Fibroblast of skin of right quadriceps (primary cell): ENCODE data around the gene FAF1.
"Not testable (repeated sequence)": the region's sequence is repeated elsewhere in the genome, so short reads cannot be mapped to it uniquely, and the experiment has no call there.

Experiments used
- DNase-seq: peaks from one replicate; pipeline ENCODE4 v3.0.0-alpha.2; 2013

The FAF1 gene

DNA sequence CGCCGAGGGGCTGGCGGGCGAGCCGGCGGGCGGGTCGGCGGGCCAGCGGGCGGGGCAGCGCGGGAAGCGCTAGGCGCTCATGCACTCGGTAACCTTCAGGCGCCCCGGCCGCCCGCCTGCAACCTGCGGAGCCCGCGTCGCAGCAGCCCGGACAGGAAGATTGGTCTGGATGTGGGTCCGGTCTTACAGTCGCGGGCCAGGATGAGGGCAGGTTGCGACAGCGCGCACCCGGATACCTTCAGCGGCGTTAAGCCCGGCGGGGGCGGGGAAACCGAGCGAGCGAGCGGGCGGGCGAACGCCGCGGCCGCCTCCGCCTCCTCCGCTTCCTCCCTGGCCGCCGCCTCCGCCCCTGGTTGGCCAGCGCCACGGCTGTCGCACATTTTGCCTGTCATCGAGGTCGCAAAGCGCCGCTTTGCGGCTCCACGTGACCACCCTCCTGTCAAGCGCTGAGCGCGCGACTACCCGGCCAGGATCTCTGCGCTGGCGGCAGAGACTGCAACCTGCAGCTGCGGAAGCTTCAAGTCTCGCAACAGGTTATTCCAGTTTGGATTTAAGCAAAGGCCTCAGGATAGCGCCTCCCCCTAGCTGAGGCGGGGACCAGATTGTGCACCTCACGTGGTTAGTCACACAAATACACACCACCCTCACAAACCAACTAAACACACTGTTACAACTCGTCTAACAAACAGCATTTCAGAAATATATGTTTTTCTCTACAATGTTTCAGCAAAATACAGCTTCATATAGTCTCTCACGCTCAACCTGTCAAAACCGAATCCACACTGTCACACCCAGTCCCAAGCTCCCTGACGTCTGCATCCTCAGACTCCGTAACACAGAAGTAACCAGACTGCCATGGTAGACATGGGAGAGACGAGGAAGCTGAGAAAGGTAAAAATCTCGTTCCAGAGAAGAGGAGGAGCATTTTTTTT is at the start of gene FAF1:
TSS of gene FAF1 (minus strand) at position 355 of the 932 bp plus-strand sequence. CDS start 456 bp downstream, outside the sequence.
- DNase-seq: peak; percentile 95

DNA sequence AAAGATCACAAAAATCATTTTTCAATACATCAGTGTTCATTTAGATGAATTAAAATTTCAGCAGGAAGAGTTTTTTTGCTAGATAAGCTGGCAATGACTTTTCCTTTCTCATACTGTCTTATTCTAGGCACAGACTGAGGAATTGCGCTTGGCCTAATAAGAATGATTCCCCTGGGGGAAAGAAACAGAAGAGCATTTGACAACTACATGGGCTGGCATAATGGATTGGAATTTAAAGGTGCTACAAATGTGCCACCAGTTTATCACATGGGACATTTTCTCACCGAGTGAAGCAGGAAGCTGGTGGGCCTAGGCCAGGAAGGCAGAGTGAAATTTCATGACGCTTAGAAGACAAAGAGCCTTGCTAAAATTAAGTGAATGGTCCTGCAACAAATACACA is 49.3 kb upstream of the FAF1 start:
- no peak for DNase-seq

DNA sequence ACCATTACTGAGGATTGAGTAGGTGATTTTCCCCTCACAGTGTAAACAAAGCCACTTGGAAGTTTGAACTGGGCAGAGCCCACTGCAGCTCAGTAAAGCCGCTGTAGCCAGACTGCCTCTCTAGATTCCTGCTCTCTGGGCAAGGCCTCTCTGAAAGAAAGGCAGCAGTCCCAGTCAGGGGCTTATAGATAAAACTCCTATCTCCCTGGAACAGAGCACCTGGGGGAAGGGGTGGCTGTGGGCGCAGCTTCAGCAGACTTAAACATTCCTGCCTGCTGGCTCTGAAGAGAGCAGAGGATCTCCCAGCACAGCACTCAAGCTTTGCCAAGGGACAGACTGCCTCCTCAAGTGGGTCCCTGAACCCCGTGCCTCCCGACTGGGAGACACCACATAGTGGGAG is 45.5 kb upstream of the FAF1 start:
- DNase-seq: not testable (repeated sequence)

DNA sequence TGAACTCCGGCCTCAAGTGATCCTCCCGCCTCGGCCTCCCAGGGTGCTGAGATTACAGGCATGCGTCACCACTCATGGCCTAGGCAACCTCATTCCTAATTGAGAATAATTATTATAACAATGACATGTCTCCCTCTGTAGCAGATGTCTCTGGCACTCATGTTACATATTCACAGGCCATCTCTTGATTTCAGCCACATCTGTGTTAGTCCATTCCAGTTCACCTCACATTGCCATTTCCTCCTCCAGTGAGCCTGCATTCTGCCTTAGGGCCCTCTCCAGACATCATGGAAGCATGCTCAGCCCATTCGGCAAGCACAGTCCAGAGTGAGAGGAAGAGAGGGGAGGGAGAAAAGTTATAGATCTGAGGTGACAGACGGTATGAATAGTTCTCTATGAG is 42.4 kb upstream of the FAF1 start:
- DNase-seq: no peak

DNA sequence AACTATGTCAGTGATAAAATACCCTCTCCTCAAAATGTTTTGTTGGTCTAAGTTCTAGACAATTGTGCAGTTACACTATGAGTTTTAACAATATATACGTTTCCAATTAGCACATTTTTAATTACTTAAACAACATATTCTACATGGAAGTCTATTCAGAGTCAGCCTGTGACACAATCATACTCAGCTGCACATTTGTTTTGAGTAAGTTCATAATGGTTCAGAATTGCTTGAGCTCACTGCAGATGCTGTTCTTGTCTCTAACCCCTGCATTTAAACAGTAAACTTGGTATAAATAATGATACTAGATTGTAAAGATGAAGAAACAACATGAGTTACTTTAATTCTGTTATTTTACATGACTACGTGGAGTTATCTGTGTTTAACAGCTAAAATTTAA is 40.6 kb upstream of the FAF1 start:
- no peak for DNase-seq

DNA sequence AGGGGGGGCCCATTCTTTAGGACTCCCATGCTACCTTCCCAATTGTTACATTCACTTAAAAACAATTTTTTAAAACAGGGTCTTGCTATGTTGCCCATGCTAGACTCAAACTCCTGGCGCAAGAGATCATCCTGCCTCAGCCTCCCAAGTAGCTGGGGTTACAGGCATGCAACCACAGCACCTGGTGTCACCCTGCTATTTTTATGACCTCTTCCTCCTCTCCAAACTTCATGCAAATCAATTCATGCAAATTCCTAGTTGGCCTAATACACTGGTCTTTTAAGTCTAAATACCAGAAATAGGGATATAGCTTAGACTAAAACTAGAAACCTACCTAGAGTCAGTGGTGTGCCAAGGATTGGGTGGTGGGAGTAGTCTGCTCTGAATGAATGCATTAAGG is 40.1 kb upstream of the FAF1 start:
- DNase-seq: no peak

DNA sequence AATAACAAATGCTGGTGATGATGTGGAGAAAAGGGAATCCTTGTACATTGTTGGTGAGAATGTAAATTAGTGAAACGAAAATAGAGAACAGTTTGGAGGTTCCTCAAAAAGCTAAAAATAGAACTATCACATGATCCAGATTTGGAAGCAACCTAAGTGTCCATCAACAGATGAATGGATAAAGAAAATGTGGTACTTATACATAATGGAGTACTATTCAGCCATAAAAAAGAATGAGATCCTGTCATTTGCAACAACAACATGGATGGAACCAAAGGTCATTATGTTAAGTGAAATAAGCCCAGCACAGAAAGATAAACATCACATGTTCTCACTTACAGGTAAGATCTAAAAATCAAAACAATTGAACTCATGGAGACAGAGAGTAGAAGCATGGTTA is 39.3 kb upstream of the FAF1 start:
- not testable (repeated sequence) for DNase-seq

DNA sequence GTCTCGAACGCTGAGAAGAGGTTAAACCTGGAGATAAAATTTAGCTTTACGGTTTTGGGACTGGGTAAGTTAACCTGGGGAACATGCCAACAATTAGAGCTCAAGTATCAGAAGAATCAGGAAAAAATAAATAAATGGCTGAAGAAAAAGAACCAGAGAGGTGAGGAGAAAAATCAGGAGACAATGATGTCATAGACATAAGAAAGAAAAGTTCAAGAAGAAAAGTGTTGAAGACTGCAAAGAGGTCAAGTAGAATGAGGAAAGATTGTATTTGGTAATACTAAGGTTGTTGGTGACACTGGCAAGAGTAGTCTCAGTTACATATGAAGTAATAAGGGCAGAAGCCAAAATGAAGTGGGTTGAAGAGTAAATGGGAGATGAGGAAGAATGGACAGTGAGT is 36.0 kb upstream of the FAF1 start:
- DNase-seq: no peak

DNA sequence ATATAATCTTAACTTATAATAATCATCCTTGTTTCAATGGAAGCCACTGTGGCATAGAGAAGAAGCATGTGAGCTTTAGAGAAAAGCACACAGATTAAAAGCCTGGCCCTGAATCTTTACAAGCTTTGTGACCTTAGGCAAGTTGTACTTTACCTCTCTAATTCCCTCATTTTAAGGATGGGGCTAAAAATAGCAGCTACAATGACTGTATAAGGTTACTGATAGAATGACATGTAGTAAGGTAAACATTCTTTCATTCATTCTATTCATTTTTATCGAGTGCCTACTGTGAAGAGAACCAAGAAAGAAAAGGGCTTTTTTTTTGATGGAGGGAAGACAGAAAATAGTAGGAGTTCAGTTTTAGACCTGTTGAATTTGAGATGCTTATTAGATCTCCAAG is 35.6 kb upstream of the FAF1 start:
- DNase-seq: no peak

DNA sequence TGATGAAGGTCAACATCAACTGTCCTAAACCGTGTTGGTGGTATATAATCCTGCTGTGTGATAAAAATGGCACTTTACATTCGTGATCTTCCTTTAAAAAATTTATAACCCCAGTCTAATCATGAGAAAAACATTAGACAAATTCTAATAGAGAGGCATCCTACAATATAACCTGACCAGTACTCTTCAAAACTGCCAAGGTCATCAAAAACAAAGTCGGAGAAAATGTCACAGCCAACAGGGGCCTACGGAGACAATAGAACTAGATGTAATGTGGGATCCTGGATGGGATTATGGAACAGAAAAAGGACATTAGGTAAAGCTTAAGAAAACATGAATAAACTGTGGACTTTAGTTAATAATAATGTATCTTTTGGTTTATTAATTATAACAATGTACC is 34.9 kb upstream of the FAF1 start:
- no peak for DNase-seq

DNA sequence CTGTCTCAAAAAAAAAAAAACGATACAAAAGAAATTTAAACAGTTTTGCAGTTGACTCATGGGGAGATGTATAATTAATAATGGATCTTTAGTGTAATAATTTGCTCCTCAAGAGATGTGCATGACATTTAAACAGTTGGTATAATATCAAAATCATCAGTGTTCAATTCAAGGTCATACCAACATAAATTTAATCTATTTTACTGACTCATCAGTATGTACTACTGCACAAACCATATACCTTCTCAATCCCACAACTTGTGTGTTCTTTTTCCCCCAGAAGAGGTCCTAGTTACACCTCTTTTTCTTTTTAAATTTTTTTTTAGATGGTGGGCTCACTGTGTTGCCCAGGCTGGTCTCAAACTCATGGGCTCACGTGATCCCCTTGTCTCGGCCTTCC is 33.6 kb upstream of the FAF1 start:
- no peak for DNase-seq

DNA sequence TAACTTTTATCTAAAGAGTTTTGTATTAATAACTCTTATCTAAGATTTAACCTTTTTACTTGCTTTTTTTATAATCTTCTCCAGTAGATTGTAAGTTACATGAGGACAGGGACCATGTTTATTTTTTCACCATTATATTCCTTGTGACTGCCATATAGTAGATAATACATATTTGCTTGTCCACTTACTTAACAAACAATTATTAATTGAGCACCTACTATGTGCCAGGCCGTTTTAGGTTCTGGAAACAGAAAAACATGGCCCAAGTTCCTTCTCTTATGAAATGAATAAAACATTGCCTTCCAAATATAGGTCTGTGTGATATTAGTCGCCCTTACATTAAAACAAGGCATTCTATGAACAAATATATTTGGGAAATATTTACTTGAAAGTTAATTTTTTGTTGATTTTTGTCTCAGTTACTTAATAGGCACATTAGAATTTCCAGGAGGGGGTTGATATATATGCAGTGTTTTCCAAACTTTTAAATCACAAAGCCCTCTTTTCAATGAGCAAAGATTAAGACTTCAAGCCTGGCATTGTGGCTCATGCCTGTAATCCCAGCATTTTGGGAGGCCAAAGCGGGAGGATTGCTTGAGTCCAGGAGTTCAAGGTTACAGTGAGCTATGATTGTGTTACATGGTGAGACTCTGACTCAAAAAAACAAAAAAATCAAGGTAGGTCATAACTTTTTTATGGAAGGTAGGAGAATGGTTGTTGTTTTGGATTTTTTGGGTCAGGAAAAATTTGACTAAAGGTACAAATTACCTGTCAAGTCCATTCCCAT is 32.7 kb upstream of the FAF1 start:
- DNase-seq: no peak

DNA sequence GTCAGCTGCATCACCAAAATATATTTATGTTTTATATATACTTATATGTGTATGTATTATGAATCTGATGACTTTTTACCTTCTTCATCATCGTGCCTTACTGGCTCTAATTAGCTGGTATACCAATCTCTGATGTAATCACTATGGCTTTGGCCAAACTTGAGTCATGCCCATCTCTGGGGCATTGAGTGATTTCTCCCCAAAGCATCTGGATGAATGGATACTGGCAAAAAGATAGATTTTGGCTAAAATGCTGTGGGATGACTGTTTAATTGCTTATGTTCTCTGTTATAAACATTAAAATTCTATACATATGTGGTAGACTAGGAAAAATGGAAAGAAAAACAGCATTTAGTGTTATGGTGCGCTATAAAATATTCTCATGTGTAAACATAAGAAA is 29.6 kb upstream of the FAF1 start:
- DNase-seq: peak; percentile 20

DNA sequence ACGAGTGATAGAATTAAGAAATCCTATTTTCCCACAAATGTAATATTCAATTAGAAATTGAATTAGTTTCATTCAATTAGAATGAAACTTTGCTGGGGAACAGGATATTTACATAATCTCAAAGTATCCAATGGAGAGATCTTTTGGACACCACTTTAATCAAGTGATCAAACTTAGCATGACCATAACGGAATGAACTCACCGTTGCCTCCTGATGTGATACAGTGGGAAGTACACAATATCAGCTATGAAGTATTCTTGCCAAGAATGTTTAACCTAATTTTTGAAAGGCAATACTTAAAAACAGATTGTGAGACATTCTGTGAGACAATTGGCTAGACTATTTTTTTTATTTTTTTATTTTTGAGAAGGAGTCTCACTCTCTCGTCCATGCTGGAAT is 26.6 kb upstream of the FAF1 start:
- no peak for DNase-seq

DNA sequence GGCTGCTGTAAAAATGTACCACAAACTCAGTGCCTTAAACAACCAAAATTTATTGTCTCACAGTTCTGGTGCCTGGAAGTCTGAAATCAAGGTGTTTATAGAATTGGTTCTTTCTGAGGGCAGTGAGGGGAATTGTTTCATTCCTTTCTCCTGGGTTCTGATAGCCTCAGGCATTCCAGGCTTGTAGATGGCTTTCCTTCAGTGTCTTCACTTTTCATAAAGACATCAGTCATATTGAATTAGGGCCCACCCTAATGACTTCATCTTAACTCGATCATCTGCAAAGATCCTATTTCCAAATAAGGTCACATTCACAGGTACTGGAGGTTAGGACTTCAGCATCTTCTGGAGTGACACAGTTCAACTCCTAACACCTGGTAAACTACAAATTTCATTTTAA is 25.0 kb upstream of the FAF1 start:
- no peak for DNase-seq

DNA sequence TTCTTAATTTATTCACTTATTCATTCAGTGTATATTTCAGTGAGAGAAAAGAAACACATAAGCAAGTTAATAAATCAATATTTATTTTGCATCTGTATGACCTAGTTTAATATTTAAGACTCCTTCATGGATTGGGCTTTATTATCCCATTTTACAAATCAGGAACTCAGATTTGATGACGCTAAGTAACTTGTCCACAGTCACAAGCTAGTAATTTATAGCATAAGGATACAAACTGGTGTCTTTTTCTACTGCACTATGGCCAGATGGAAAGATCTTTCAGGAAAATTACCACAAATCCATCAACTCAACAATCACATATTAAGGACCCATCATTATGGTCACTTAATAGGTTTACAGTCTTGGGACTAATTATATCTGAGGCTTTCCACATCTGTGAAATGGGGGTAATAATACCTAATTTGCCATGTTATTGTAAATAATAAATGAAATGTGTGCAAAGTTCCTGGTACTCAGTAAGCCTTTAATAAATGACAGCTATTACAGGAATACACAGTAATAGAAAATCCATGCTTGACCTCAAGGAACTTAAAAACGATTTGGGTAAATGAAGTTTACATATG is 23.2 kb upstream of the FAF1 start:
- no peak for DNase-seq

DNA sequence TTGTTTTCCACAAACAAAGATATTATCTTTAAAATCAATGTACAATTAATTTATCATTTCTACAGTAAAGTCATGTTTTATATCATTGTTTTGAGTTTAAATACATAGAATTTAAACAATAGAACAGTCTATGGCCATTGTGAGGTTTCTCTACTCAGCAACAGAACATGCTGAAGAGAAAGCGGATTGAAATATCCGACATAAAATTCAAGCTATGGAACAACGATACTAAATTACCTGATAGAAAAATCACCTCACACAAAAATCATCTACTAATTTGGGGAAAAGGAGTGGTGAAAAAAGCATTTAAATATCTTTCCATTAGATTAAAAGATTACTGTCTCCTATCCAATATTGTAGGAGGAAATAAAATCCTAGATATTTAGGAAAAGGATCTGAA is 22.5 kb upstream of the FAF1 start:
- no peak for DNase-seq

DNA sequence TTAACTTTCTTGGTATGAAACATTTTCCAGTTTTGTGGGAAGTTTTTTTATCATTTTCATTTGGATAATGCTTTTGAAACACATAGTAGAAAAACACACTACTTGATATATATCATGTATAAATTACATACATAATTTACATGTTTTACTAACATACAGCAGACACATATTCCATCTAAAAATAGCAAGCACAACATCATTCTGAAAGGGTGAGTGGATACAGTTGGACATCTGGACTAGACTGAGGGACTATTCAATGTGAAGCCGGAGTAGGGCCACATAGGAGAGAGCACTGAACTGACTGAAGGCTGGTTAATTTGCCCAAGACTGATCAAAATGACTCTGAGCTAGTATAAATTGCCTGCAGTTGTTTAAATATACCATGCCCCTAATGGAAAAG is 21.7 kb upstream of the FAF1 start:
- no peak for DNase-seq

DNA sequence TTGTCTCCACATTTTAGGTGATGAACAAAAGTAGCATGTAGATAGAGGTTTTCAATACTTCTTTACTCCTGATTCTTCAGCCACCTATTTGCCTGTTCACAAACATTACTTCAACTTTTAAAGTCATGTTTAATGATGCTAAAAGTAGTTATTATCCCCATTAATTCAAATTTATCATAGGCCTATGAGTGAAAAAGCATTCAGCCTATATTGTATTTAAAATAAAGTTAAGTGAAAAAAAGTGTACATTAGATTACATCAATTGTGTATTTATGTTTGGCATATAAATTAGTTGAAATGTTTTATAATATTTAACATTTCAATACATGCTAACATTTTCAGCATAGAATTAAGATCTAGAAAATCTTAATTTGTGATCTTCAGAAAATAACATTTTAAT is 20.4 kb upstream of the FAF1 start:
- DNase-seq: no peak

DNA sequence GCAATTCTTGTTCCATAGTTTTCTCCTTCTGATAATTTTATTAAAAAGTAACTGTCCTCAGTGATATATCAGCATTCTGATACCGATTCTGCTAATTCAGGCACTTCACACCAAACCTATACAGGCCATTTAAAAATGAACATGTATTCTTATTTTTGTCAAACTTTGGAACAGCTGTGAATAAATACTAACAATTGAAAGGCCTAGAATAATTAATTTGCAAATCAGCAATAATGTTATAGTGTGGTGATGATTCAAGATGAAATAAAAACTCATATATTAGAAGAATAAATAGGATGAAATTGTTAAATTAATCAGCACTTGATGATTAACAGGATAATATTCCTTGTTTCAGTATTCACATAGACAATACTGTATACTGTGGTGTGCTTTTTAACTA is 19.9 kb upstream of the FAF1 start:
- no peak for DNase-seq

DNA sequence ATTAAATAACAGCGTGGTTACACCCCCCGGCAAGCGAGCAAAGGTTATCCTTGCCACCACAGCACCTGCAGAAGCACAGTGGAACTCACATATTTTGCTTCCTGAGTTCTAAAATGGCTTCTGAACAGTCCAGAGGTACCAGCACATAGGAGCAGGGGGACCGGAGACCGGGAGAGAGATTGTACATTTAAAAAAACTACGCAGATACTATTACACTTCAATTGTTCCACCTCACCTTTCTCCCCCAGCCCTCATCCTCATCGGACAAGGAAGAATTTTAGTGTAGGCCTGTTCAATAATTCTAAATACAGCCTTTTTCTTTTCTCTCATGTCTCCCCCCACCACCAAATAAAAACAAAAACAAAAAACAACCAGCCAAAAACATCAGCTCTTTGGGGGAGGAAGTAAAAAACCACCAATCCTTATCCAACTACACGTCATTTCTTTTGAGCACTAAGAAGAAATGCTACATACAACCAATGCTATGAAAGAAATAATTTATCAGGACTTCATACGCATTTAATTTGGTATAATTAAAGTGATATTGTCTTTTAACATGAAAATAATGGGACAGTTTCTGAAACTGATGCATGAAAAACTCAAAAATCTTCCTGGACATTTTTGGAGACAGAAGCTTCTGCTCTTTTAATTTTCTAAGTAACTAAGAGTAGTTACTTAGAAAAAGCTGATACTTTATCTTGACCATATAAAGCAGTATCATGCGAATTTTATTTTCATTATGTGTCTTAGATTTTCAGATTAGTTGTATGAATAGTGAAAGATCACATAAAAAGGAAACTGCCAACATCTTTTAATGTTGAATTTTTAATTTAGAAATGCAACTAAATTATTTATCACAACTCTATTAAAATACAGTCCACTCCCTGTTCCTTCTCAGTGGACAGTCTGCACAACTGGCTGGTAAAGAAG is 19.1 kb upstream of the FAF1 start:
- no peak for DNase-seq

DNA sequence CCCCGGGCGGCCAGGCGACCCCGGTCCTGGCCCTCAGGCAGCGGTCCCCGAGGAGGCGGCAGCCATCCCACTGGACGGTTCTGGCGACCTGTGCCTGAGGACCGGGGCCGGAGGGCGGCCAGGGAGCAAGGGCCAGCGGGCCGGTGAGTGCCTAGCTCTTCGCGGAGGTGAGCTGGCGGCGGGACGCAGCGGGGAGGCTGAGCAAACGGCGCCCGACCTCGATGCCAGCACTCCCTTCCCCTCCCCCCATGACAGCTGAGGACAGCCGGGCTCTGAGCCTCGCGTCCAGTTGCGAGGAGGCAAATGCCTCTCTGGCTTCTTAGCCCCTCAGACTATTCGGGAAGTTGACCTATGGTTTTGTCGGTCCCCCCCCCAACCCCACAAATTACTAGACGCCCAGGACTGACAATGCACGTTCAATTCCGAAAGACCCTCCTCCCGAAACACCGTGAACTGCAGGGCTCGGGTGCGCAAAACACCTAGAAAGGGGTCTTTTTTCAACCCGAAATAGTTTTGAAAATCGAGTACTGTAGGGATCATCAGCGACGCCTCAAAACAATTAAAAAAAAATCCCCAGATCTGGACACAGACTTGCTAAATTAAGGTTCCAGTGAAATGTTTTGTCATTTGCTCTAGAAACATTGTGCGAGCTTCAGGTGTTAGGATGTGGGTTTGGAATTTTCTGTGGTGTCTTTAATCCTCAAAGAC is 18.2 kb upstream of the FAF1 start:
- peak; percentile 38 for DNase-seq
